ENCODE data around the gene CSMD2.

CSMD2 gene

DNA sequence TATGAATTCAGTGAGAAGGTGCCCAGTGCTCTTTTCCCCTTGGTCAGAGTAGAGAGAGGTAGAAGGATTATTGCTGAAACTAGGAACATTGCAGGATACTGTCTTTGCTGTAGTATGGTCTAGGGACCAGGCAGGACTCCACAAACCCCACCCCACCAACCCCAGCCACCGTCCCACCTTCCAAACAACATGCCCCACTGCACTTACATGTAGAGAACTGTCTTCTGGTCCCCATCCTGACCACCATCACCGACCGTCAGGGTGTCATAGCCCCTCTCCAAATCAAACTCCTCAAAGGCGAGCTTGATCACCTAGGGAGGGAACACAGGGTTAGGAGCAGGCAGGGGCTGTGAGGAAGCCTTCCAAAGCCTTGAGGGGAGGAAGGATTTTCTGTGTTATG lies 372.8 kb downstream of the CSMD2 start:
- Histone ChIP-seq H3K9me3 (ENCODE audit: control insufficient read depth, low read length) (peaks cover 9% of the 10 kb centered on the region), H3K4me1 (ENCODE audit: control insufficient read depth, insufficient read depth, low read length, poor library complexity, severe bottlenecking) (no peaks in the 10 kb centered on the region), H3K36me3 (ENCODE audit: control insufficient read depth, insufficient read depth, low read length) (peaks cover 6% of the 10 kb centered on the region), H3K27ac (ENCODE audit: low read depth, low read length, severe bottlenecking) (no peak overlapping the region), H3K4me3 (ENCODE audit: extremely low read depth, insufficient read depth, low read length, poor library complexity, severe bottlenecking) (no peak overlapping the region)
- WGBS, 2 experiments (ENCODE audit: insufficient coverage in 2 of 2): 83 to 93% methylated on average over 1 to 3 of the region's 4 CpGs

GRCh38 chr1:33791251-33791650 lies 373.8 kb downstream of the CSMD2 start:
- Histone ChIP-seq H3K36me3 (ENCODE audit: control insufficient read depth, insufficient read depth, low read length) (peaks cover 6% of the 10 kb centered on the region), H3K9me3 (ENCODE audit: control insufficient read depth, low read length) (no peaks in the 10 kb centered on the region), H3K27ac (ENCODE audit: low read depth, low read length, severe bottlenecking) (no peak overlapping the region), H3K4me3 (ENCODE audit: extremely low read depth, insufficient read depth, low read length, poor library complexity, severe bottlenecking) (no peak overlapping the region), H3K4me1 (ENCODE audit: control insufficient read depth, insufficient read depth, low read length, poor library complexity, severe bottlenecking) (no peaks in the 10 kb centered on the region)
- 80 to 100% methylated on average over 1 of the region's 2 CpGs for WGBS, 2 experiments (ENCODE audit: insufficient coverage in 2 of 2)

DNA sequence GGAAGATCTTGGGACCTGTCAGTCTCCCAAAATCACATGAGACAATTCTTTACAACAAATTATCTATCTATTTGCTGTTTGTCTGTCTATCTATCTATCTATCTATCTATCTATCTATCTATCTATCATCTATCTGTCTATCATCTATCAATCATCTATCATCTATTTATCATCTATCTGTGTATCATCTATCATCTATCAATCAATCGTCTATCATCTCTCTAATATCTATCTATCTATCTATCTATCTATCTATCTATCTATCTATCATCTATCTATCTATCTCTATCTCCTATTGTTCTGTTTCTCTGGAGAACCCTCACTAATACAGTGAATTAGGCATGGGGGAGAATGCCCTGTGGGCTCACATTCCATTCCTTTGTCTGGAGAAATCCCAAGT lies 374.5 kb downstream of the CSMD2 start:
- no peak overlapping the region for H3K4me3 ChIP-seq (ENCODE audit: extremely low read depth, insufficient read depth, low read length, poor library complexity, severe bottlenecking)
- WGBS, 2 experiments (ENCODE audit: insufficient coverage in 2 of 2): 67 to 92% methylated on average over 1 of the region's 1 CpG
- H3K9me3 ChIP-seq (ENCODE audit: control insufficient read depth, low read length): no peaks in the 10 kb centered on the region
- H3K4me1 ChIP-seq (ENCODE audit: control insufficient read depth, insufficient read depth, low read length, poor library complexity, severe bottlenecking): no peaks in the 10 kb centered on the region
- H3K36me3 ChIP-seq (ENCODE audit: control insufficient read depth, insufficient read depth, low read length): peaks cover under 1% of the 10 kb centered on the region
- H3K27ac ChIP-seq (ENCODE audit: low read depth, low read length, severe bottlenecking): no peak overlapping the region

GRCh38 chr1:33784876-33785275 lies 380.2 kb downstream of the CSMD2 start:
- Histone ChIP-seq H3K4me1 (ENCODE audit: control insufficient read depth, insufficient read depth, low read length, poor library complexity, severe bottlenecking) (no peaks in the 10 kb centered on the region), H3K4me3 (ENCODE audit: extremely low read depth, insufficient read depth, low read length, poor library complexity, severe bottlenecking) (no peak overlapping the region), H3K36me3 (ENCODE audit: control insufficient read depth, insufficient read depth, low read length) (no peaks in the 10 kb centered on the region), H3K27ac (ENCODE audit: low read depth, low read length, severe bottlenecking) (no peak overlapping the region), H3K9me3 (ENCODE audit: control insufficient read depth, low read length) (no peaks in the 10 kb centered on the region)
- 92 to 93% methylated on average over 3 of the region's 3 CpGs for WGBS, 2 experiments (ENCODE audit: insufficient coverage in 2 of 2)

GRCh38 chr1:33782776-33783175 lies 382.3 kb downstream of the CSMD2 start:
- Histone ChIP-seq H3K4me3 (ENCODE audit: extremely low read depth, insufficient read depth, low read length, poor library complexity, severe bottlenecking) (no peak overlapping the region), H3K27ac (ENCODE audit: low read depth, low read length, severe bottlenecking) (no peak overlapping the region), H3K9me3 (ENCODE audit: control insufficient read depth, low read length) (no peaks in the 10 kb centered on the region), H3K36me3 (ENCODE audit: control insufficient read depth, insufficient read depth, low read length) (no peaks in the 10 kb centered on the region), H3K4me1 (ENCODE audit: control insufficient read depth, insufficient read depth, low read length, poor library complexity, severe bottlenecking) (no peaks in the 10 kb centered on the region)
- WGBS, 2 experiments (ENCODE audit: insufficient coverage in 2 of 2): 85 to 99% methylated on average over 6 to 7 of the region's 7 CpGs

- 93% methylated on average over 2 of the region's 2 CpGs; no CpG with 5 or more reads in 1 of the 2 experiments for WGBS, 2 experiments (ENCODE audit: insufficient coverage in 2 of 2)
These were observed 383.4 kb downstream of the CSMD2 start for GRCh38 chr1:33781652-33782051.

GRCh38 chr1:33777337-33777736 lies 387.7 kb downstream of the CSMD2 start:
- no peak overlapping the region for H3K27ac ChIP-seq (ENCODE audit: low read depth, low read length, severe bottlenecking)
- H3K9me3 ChIP-seq (ENCODE audit: control insufficient read depth, low read length): no peaks in the 10 kb centered on the region
- no peak overlapping the region for H3K4me3 ChIP-seq (ENCODE audit: extremely low read depth, insufficient read depth, low read length, poor library complexity, severe bottlenecking)
- no peaks in the 10 kb centered on the region for H3K4me1 ChIP-seq (ENCODE audit: control insufficient read depth, insufficient read depth, low read length, poor library complexity, severe bottlenecking)
- peaks cover 4% of the 10 kb centered on the region for H3K36me3 ChIP-seq (ENCODE audit: control insufficient read depth, insufficient read depth, low read length)
- WGBS, 2 experiments (ENCODE audit: insufficient coverage in 2 of 2): 91 to 92% methylated on average over 4 of the region's 4 CpGs

More at GRCh38 chr1:33781652-33782051, 383.4 kb downstream of the CSMD2 start:
- H3K4me1 ChIP-seq (ENCODE audit: control insufficient read depth, insufficient read depth, low read length, poor library complexity, severe bottlenecking): no peaks in the 10 kb centered on the region
- no peaks in the 10 kb centered on the region for H3K36me3 ChIP-seq (ENCODE audit: control insufficient read depth, insufficient read depth, low read length)
- no peak overlapping the region for H3K4me3 ChIP-seq (ENCODE audit: extremely low read depth, insufficient read depth, low read length, poor library complexity, severe bottlenecking)
- H3K9me3 ChIP-seq (ENCODE audit: control insufficient read depth, low read length): no peaks in the 10 kb centered on the region
- H3K27ac ChIP-seq (ENCODE audit: low read depth, low read length, severe bottlenecking): no peak overlapping the region

- Histone ChIP-seq H3K4me1 (ENCODE audit: control insufficient read depth, insufficient read depth, low read length, poor library complexity, severe bottlenecking) (peaks cover 8% of the 10 kb centered on the region), H3K9me3 (ENCODE audit: control insufficient read depth, low read length) (no peaks in the 10 kb centered on the region), H3K4me3 (ENCODE audit: extremely low read depth, insufficient read depth, low read length, poor library complexity, severe bottlenecking) (no peak overlapping the region), H3K36me3 (ENCODE audit: control insufficient read depth, insufficient read depth, low read length) (peaks cover 6% of the 10 kb centered on the region), H3K27ac (ENCODE audit: low read depth, low read length, severe bottlenecking) (no peak overlapping the region)
- WGBS, 2 experiments (ENCODE audit: insufficient coverage in 2 of 2): 70% methylated on average over 2 of the region's 2 CpGs; no CpG with 5 or more reads in 1 of the 2 experiments
These were observed 396.2 kb downstream of the CSMD2 start for GRCh38 chr1:33768821-33769220.

DNA sequence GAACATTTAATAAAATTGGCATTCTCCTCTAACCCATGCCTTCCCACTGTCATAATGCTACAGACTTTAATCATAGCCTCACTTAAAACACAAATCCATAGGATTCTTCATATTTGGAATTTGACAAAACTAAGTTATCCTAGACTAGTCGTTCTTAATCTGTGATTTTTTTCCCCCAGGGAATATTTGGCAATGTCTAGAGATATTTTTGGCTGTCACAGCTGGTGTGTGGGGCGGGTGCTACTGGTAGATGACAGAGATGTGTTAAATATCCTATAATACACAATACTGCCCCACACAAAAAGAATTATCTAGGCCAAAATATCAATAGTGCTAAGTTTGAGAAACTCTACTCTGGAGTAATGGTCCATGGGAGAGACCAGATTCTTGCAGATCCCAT lies 396.9 kb downstream of the CSMD2 start:
- H3K36me3 ChIP-seq (ENCODE audit: control insufficient read depth, insufficient read depth, low read length): peaks cover 6% of the 10 kb centered on the region
- no CpG with 5 or more reads among the region's 2 CpGs for WGBS, 2 experiments (ENCODE audit: insufficient coverage in 2 of 2)
- peaks cover 15% of the 10 kb centered on the region for H3K4me1 ChIP-seq (ENCODE audit: control insufficient read depth, insufficient read depth, low read length, poor library complexity, severe bottlenecking)
- no peaks in the 10 kb centered on the region for H3K9me3 ChIP-seq (ENCODE audit: control insufficient read depth, low read length)
- H3K4me3 ChIP-seq (ENCODE audit: extremely low read depth, insufficient read depth, low read length, poor library complexity, severe bottlenecking): no peak overlapping the region
- no peak overlapping the region for H3K27ac ChIP-seq (ENCODE audit: low read depth, low read length, severe bottlenecking)

- WGBS, 2 experiments (ENCODE audit: insufficient coverage in 2 of 2): 95 to 96% methylated on average over 2 to 4 of the region's 4 CpGs
- no peaks in the 10 kb centered on the region for H3K9me3 ChIP-seq (ENCODE audit: control insufficient read depth, low read length)
- H3K27ac ChIP-seq (ENCODE audit: low read depth, low read length, severe bottlenecking): no peak overlapping the region
- H3K4me3 ChIP-seq (ENCODE audit: extremely low read depth, insufficient read depth, low read length, poor library complexity, severe bottlenecking): no peak overlapping the region
- H3K4me1 ChIP-seq (ENCODE audit: control insufficient read depth, insufficient read depth, low read length, poor library complexity, severe bottlenecking): peaks cover 17% of the 10 kb centered on the region
- H3K36me3 ChIP-seq (ENCODE audit: control insufficient read depth, insufficient read depth, low read length): no peaks in the 10 kb centered on the region
These were observed 400.9 kb downstream of the CSMD2 start for GRCh38 chr1:33764149-33764548.

GRCh38 chr1:33763406-33763805 lies 401.6 kb downstream of the CSMD2 start:
- Histone ChIP-seq H3K9me3 (ENCODE audit: control insufficient read depth, low read length) (no peaks in the 10 kb centered on the region), H3K27ac (ENCODE audit: low read depth, low read length, severe bottlenecking) (peak overlapping the region; percentile 11), H3K4me3 (ENCODE audit: extremely low read depth, insufficient read depth, low read length, poor library complexity, severe bottlenecking) (no peak overlapping the region), H3K4me1 (ENCODE audit: control insufficient read depth, insufficient read depth, low read length, poor library complexity, severe bottlenecking) (peaks cover 17% of the 10 kb centered on the region), H3K36me3 (ENCODE audit: control insufficient read depth, insufficient read depth, low read length) (no peaks in the 10 kb centered on the region)
- WGBS, 2 experiments (ENCODE audit: insufficient coverage in 2 of 2): 87 to 89% methylated on average over 2 of the region's 3 CpGs

All from mesodermal cell (in vitro differentiated cells).